GM19324 (cell line): ENCODE results near the gene MMD2.

Source experiments
- ATAC-seq: cut with Tn5 transposase; IDR thresholded peaks from one replicate; pipeline ENCODE4 v1.9.1; 2021; ENCODE audit warnings: mild to moderate bottlenecking, moderate library complexity; ENCODE audit not compliant: unreplicated experiment, low FRiP score

The MMD2 gene

GRCh38 chr7:4873071-4873944 is 85.7 kb downstream of the MMD2 start:
- no peak for ATAC-seq

- ATAC-seq = no peak
Measured at GRCh38 chr7:4871930-4872675, 86.9 kb downstream of the MMD2 start.

DNA sequence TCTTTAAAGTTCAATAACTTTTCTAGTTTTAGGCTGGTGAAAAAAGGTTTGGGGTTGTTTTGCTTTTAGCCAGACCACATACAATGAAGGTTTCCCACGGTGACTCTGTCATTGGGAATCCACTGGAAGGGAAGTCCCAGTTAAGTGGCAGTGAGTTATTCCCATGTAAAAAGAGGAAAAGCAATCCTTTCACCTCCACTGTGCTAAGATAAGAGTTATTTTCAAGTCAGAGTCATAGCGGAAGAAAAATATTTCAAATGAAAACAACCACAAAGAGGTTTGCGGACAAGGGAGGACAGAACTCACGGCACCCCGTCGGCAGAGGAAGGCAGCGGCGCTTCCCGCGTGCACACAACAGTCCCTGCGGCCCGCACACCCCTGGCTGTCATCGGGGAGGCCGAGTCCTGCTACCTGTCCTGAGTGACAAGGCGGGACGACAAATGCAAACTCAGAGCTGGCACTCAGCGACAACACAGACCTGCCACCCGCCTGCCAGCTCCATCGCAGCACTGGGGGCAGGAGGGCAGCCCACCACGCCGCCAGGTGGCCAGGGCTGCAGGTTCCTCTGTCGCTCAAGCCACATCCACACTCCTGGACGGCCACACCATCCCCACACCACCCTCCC is 87.8 kb downstream of the MMD2 start:
- ATAC-seq = no peak

- ATAC-seq = no peak
Measured at GRCh38 chr7:4868493-4868892, 90.5 kb downstream of the MMD2 start.

DNA sequence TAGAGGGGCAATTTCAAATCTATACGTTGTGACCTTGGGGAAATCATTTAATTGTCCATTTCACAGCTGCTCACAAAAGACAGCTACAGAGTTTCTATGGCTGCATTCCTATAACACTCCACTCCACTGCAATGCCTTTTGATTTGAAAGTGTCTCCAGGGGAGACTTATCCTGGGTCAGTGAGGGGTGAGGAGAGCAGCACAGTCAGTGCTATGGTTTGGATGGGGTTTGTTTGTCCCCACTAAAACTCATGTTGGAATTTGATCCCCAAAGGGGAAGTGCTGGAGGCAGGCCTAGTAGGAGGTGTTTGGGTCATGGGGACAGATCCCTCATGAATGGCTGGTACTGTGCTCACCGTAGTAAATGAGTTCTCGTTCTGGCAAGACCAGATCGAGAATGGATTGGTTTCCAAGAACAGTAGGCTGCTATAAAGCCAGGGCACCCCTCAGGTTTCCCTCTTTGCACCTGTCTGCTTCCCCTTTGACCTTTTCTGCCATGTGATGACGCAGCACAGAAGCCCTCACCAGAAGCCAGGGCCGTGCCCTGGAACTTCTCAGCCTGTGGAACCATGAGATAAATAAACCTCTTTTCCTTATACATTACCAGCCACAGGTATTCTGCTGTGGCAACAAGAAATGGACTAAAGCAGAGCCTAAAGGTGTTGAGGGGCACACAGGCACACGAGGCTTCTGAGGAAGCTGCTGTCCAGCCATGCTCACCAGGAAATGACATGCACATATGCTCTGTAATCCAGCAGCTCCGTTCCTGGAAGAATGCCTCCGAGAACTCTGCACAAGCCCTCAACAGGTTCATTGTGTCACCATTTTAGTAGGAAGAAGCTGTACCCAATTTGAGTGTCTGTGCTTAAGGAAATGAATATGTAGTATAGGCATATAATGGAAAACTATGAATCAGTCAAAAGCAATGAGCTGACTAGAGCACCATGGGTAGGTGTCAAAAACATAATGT is 92.2 kb downstream of the MMD2 start:
- no peak for ATAC-seq

DNA sequence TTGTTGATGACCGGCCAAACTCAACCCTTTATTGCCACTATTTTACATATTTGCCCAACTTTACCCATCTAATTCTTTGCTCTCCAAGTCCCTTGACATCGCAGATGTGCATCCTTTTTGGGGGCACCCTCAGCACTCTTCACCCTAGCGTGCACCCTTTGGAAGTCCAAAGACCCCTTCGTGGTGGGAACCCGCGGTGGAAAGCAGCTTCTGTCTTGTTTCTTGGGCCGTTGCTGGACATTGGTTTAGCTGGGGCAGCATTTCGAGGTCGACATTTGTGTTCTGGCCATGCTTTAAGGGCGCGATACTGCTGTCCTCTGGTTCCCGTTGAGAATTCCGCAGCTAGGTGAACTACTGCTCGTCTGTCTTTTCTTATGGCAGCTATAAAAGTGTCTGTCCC is 96.8 kb downstream of the MMD2 start:
- no peak for ATAC-seq

- ATAC-seq = no peak
Measured at GRCh38 chr7:4861673-4862072, 97.3 kb downstream of the MMD2 start, which contains the start of gene PAPOLB. Gene PAPOLB (minus strand): TSS chr7:4862030. CDS start chr7:4861810, 220 bp downstream.

GRCh38 chr7:4861227-4861626 is 97.8 kb downstream of the MMD2 start:
- ATAC-seq = no peak

DNA sequence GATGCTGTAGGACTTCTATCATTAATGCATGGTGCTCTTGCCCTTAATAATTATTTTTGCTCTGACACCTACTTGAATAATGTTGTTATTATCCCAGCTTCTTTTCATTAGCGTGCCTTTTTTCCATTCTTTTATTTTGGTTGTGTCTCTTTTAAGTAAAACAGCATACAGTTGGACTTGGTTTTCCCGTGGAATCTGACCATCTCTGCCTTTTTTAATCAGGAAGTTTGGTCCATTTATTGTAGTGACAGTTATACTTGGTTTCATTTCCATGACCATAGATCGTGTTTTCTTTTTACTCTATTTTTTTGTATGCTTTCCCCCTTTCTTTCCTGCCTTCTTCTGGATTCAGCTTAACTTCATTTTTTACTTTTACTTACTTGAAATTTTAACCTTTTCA is 101.8 kb downstream of the MMD2 start:
- no peak for ATAC-seq

GRCh38 chr7:4856336-4857057 is 102.5 kb downstream of the MMD2 start:
- ATAC-seq = no peak
